Measurements from ENCODE around the gene ELN.

- TF ChIP-seq CTCF (IDR thresholded peaks at IDR 0.05) (no peak), EZH2 (IDR thresholded peaks at IDR 0.05) (no peak)
Measured at GRCh38 chr7:74082770-74083116, 54.8 kb downstream of the ELN start.
